Common myeloid progenitor, CD34-positive (primary cell): ENCODE data around the gene CLCN3.

Experiments used
- CTCF ChIA-PET: fragments of 350-600 bp; sonication (Branson Sonifier 250); formaldehyde crosslinking; loops from one replicate; lab custom pipeline; 2021; ENCODE audit warnings: antibody characterized with exemption; lab: Charles Lee
- POLR2A ChIA-PET: fragments of 350-600 bp; sonication (Branson Sonifier 250); formaldehyde crosslinking; loops from one replicate; lab custom pipeline; 2021; ENCODE audit warnings: antibody characterized with exemption; lab: Charles Lee
- DNase-seq, 3 donors: peaks; one replicate each; pipeline versions ENCODE4 v3.0.0 to v3.0.0-alpha.2; 2013
- H3K27ac ChIP-seq, 2 experiments: 1 replicate in 1 of 2; 2 replicates in 1 of 2; pipeline ENCODE4 v1.7.0; 2013; ENCODE audit warnings: inconsistent platforms in 2 of 2, low read length in 2 of 2, mild to moderate bottlenecking in 2 of 2, low read depth in 1 of 2, moderate library complexity in 1 of 2; ENCODE audit not compliant: severe bottlenecking in 2 of 2, insufficient read depth in 1 of 2, poor library complexity in 1 of 2
- H3K27me3 ChIP-seq, 5 experiments: replicated peaks in 2 of 5; 1 replicate in 3 of 5; 2 replicates in 2 of 5; pipeline versions ENCODE4 v1.6.1 to v1.7.0; 2013; ENCODE audit warnings: low read length in 4 of 5, mild to moderate bottlenecking in 2 of 5, moderate library complexity in 2 of 5, inconsistent platforms in 1 of 5; ENCODE audit not compliant: insufficient read depth in 5 of 5, control insufficient read depth in 4 of 5
- H3K36me3 ChIP-seq, 4 experiments: 1 replicate in 2 of 4; 2 replicates in 2 of 4; pipeline versions ENCODE4 v1.6.1 to v1.7.0; 2013; ENCODE audit warnings: low read length in 3 of 4, control low read depth in 1 of 4, mild to moderate bottlenecking in 1 of 4; ENCODE audit not compliant: control insufficient read depth in 4 of 4, insufficient read depth in 4 of 4
- H3K4me1 ChIP-seq, 4 experiments: 1 replicate in 3 of 4; 2 replicates in 1 of 4; pipeline versions ENCODE4 v1.6.1 to v1.7.1; 2013; ENCODE audit warnings: low read length in 3 of 4, mild to moderate bottlenecking in 3 of 4, control low read depth in 1 of 4, inconsistent platforms in 1 of 4, moderate library complexity in 1 of 4; ENCODE audit not compliant: control insufficient read depth in 4 of 4, insufficient read depth in 4 of 4; ENCODE audit errors: control extremely low read depth in 1 of 4
- H3K4me3 ChIP-seq, 7 experiments: 1 replicate in 4 of 7; 2 replicates in 3 of 7; pipeline versions ENCODE4 v1.5.1 to v1.7.0; 2013; ENCODE audit warnings: mild to moderate bottlenecking in 7 of 7, low read length in 6 of 7, moderate library complexity in 6 of 7, inconsistent platforms in 2 of 7, low read depth in 2 of 7, control low read depth in 1 of 7; ENCODE audit not compliant: insufficient read depth in 4 of 7, control insufficient read depth in 1 of 7; ENCODE audit errors: extremely low read depth in 1 of 7
- H3K9me3 ChIP-seq, 5 experiments: 1 replicate in 4 of 5; 2 replicates in 1 of 5; pipeline versions ENCODE4 v1.6.1 to v1.7.1; 2013; ENCODE audit warnings: low read length in 4 of 5, mild to moderate bottlenecking in 2 of 5, inconsistent platforms in 1 of 5, low read depth in 1 of 5, moderate library complexity in 1 of 5; ENCODE audit not compliant: control insufficient read depth in 4 of 5, insufficient read depth in 2 of 5; ENCODE audit errors: control extremely low read depth in 1 of 5
- WGBS: methylation state at CpG from one replicate; pipeline ENCODE4 v1.1.5; 2013; ENCODE audit not compliant: insufficient coverage; 5-methylcytosine and 5-hydroxymethylcytosine counted together

The CLCN3 gene

GRCh38 chr4:169660929-169661328, 40.6 kb downstream of the CLCN3 start:
- no peaks in the 10 kb centered on the region for H3K9me3 ChIP-seq
- H3K27ac ChIP-seq: peak overlapping the region in 1 of 2 experiments; percentile 76
- CTCF ChIA-PET: interaction anchor here (0.8 to 1.9 kb wide), 4 partner anchors 13 to 47 kb away, joined by 4 to 8 read pairs (median 4); no protein-coding TSS in a partner anchor
- peaks cover 15 to 50% (median 31%) of the 10 kb centered on the region in 4 experiments for H3K4me1 ChIP-seq
- peaks cover 0 to 3% (median 0%) of the 10 kb centered on the region in 4 experiments for H3K36me3 ChIP-seq
- H3K27me3 ChIP-seq: no peaks in the 10 kb centered on the region
- peak overlapping the region in 2 of 7 experiments; percentile 69 to 82 for H3K4me3 ChIP-seq
- peak in 2 of 3 donors; percentile 23 to 44 for DNase-seq
- POLR2A ChIA-PET: no interaction called here
- no CpG with 5 or more reads among the region's 3 CpGs for WGBS

DNA sequence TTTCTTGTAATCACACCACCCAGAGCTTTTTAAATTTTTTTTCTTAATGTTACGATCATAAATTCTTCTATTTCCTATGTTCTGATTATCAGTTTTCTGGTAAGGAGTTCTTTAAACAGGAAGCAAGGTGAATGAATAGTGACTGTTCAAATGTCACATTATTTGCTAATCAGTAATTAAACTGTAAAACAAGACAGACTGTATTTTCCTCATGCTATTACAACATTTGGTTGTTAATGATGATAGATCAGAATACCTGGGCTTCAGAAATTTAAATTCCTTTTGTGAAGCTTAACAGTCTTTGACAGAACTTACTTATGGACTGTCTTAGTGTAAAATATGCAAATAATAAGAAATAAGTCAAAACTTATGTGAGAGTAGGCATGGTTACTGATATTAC, 41.4 kb downstream of the CLCN3 start:
- Histone ChIP-seq H3K27ac (peak overlapping the region in 1 of 2 experiments; percentile 76), H3K36me3 (no peaks in the 10 kb centered on the region), H3K27me3 (no peaks in the 10 kb centered on the region), H3K4me3 (no peak overlapping the region), H3K9me3 (no peaks in the 10 kb centered on the region), H3K4me1 (peaks cover 15 to 51% (median 36%) of the 10 kb centered on the region in 4 experiments)
- ChIA-PET POLR2A (no interaction called here), CTCF (interaction anchor here (0.8 to 1.9 kb wide), 3 partner anchors 12 to 48 kb away, joined by 4 to 8 read pairs (median 5); no protein-coding TSS in a partner anchor)
- no CpG with 5 or more reads among the region's 1 CpG for WGBS
- no peak for DNase-seq

DNA sequence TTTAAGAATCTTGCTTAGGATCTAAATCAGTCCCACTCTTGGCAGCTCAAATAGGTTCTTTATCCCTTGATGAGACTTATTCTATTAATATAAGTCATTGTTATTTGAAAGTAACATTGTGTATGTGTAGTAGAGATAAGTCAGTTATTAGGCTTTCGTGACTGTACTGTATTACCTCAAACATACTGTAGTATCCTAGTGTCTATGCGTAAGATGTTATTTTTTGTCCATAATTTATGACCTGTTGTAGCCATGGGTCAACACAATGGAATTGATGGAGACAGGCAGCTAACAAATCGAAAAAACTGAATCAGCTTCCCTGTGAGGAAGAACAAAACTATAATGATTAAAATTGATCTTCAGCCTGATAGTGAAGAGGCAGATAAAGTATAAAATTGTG, 41.8 kb downstream of the CLCN3 start:
- H3K27me3 ChIP-seq: no peaks in the 10 kb centered on the region
- no peaks in the 10 kb centered on the region for H3K9me3 ChIP-seq
- 100% methylated on average over 1 of the region's 3 CpGs for WGBS
- no peak overlapping the region for H3K27ac ChIP-seq
- no peaks in the 10 kb centered on the region for H3K36me3 ChIP-seq
- ChIA-PET CTCF (interaction anchor here (1.2 to 1.9 kb wide), 2 partner anchors 12 to 48 kb away, joined by 5 to 8 read pairs; no protein-coding TSS in a partner anchor), POLR2A (no interaction called here)
- DNase-seq: no peak
- H3K4me1 ChIP-seq: peaks cover 15 to 51% (median 36%) of the 10 kb centered on the region in 4 experiments
- H3K4me3 ChIP-seq: no peak overlapping the region

DNA sequence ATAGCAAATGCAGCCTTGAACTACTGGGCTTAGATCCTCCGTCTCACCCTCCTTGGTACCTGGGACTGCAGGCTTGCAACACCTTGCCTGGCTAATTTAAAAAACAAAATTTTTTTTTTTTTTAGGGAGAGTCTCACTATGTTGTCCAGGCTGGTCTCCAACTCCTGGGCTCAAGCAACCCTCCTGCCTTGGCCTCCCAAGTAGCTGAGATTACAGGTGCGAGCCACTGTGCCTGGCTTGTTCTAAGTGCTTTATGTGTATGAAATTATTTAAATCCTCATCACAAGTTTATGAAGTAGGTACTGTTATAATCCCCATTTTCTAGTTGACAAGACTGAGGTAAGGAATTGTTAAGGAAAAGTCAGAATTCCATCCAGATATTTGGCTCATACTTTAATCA, 43.0 kb downstream of the CLCN3 start:
- Histone ChIP-seq H3K4me3 (no peak overlapping the region), H3K27me3 (no peaks in the 10 kb centered on the region), H3K4me1 (peaks cover 15 to 51% (median 36%) of the 10 kb centered on the region in 4 experiments), H3K36me3 (peaks cover 0 to 2% (median 0%) of the 10 kb centered on the region in 4 experiments), H3K27ac (no peak overlapping the region), H3K9me3 (no peaks in the 10 kb centered on the region)
- CTCF ChIA-PET: no interaction called here
- no peak for DNase-seq
- WGBS: no CpG with 5 or more reads among the region's 2 CpGs
- POLR2A ChIA-PET: no interaction called here

DNA sequence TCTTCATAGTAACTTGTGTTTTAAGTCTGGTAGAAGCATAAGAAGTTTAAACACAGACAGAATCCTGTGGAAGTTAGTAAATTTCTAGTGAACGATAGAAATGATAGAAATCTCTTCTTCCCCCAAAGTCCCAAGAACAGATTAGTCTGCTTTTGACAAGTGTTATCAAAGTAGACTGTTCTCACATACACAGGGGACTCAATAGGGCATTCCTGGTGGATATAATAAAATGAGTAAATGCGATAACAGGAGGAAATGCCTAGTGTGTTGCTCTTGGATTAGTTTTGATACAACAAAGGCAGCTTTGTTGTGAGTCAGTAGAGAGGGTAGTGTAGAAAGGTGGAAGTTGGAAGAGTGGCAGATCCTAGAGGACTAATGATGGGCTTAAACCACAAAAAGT, 43.5 kb downstream of the CLCN3 start:
- no peaks in the 10 kb centered on the region for H3K9me3 ChIP-seq
- H3K4me1 ChIP-seq: peaks cover 15 to 46% (median 36%) of the 10 kb centered on the region in 4 experiments
- no peak overlapping the region for H3K27ac ChIP-seq
- POLR2A ChIA-PET: no interaction called here
- no peaks in the 10 kb centered on the region for H3K27me3 ChIP-seq
- H3K36me3 ChIP-seq: peaks cover 0 to 2% (median 0%) of the 10 kb centered on the region in 4 experiments
- H3K4me3 ChIP-seq: no peak overlapping the region
- CTCF ChIA-PET: interaction anchor here (1.2 kb wide), 1 partner anchor 43 kb away, joined by 5 read pairs; the partner anchor contains the start of gene CLCN3
- DNase-seq: no peak
- WGBS: 100% methylated on average over 1 of the region's 2 CpGs

DNA sequence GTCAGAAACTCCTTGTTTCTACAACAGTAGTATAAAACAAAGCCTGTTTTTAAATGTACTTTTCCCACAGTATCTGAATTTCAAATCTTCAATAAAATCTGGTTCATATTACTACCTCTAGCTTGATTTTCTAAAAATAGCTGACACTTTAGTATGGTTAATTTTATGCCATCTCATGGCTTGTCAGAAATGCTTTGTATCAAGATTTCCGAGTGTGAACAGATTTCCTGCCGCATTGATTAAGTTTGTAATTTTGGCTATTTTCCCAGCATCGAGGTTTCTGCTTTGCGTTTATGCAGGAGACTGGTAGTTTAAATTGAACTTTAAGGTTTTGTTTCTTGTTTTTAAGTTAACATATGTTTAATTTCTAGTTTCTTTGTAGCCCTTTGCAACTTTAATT, 44.2 kb downstream of the CLCN3 start:
- POLR2A ChIA-PET: no interaction called here
- DNase-seq: peak; percentile 58 to 86 (median 78)
- H3K4me1 ChIP-seq: peaks cover 15 to 38% (median 32%) of the 10 kb centered on the region in 4 experiments
- H3K27me3 ChIP-seq: no peaks in the 10 kb centered on the region
- peaks cover 0 to 2% (median 0%) of the 10 kb centered on the region in 4 experiments for H3K36me3 ChIP-seq
- CTCF ChIA-PET: interaction anchor here (1.2 kb wide), 1 partner anchor 43 kb away, joined by 5 read pairs; the partner anchor contains the start of gene CLCN3
- 0% methylated on average over 2 of the region's 4 CpGs for WGBS
- peak overlapping the region in 2 of 7 experiments; percentile 28 to 57 for H3K4me3 ChIP-seq
- H3K9me3 ChIP-seq: no peaks in the 10 kb centered on the region
- no peak overlapping the region for H3K27ac ChIP-seq

DNA sequence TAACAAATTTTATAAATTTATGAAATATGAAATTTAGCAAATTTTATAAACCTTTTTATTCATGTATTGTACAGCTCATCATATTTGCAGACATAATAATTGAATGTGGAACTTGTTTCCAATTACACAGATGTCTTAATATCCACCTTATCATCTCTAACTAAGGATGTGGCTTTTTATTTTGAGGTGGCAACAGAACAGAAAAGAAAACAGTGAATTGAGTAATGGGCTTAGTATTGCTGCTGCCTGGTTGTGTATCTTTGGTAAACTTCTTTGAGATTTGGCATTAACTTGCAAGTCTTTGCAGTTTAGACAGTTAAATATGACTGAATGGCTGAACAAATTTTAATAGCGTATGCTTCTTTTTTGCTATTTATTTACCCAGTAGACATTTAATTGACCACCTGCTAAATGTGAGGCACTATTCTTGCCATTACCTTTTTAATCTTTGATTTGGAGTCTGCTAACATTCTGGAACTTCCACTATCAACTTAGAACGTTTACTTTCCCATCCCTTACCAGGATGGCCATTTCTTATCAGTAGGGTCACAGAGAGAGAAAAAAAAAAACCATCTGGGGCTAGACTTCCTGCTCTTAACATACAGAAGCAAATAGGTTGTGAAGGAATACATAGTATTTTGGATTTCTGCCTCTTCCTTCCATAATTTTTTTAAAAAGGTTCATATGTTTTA, 44.8 kb downstream of the CLCN3 start:
- no CpG with 5 or more reads among the region's 2 CpGs for WGBS
- H3K36me3 ChIP-seq: peaks cover 0 to 2% (median 0%) of the 10 kb centered on the region in 4 experiments
- H3K9me3 ChIP-seq: no peaks in the 10 kb centered on the region
- no peaks in the 10 kb centered on the region for H3K27me3 ChIP-seq
- peak overlapping the region in 2 of 7 experiments; percentile 2 to 57 for H3K4me3 ChIP-seq
- peak; percentile 39 to 78 (median 67) for DNase-seq
- H3K4me1 ChIP-seq: peaks cover 15 to 35% (median 30%) of the 10 kb centered on the region in 4 experiments
- no peak overlapping the region for H3K27ac ChIP-seq
- POLR2A ChIA-PET: no interaction called here
- CTCF ChIA-PET: interaction anchor here (1.2 kb wide), 1 partner anchor 44 kb away, joined by 5 read pairs; the partner anchor contains the start of gene CLCN3
